Measurements from ENCODE around the gene DUOXA2.

Gene DUOXA2

GRCh38 chr15:45138814-45139765, 25.0 kb downstream of the DUOXA2 start:
- no peak for FAIRE-seq

- no peak for FAIRE-seq
These were observed 25.6 kb downstream of the DUOXA2 start for GRCh38 chr15:45139770-45140169.

- FAIRE-seq, result no peak
These were observed 26.6 kb downstream of the DUOXA2 start for GRCh38 chr15:45140557-45141250.

GRCh38 chr15:45141386-45141785, 27.3 kb downstream of the DUOXA2 start:
- no peak for FAIRE-seq

GRCh38 chr15:45143056-45143455, 28.9 kb downstream of the DUOXA2 start:
- no peak for FAIRE-seq

- FAIRE-seq, result no peak
These were observed 29.8 kb downstream of the DUOXA2 start for GRCh38 chr15:45143946-45144345.

- FAIRE-seq, result no peak
These were observed 30.6 kb downstream of the DUOXA2 start for GRCh38 chr15:45144775-45145174.

- no peak for FAIRE-seq
These were observed 32.3 kb downstream of the DUOXA2 start for GRCh38 chr15:45146405-45146804.

- FAIRE-seq, result no peak
These were observed 33.5 kb downstream of the DUOXA2 start for GRCh38 chr15:45147606-45148005.

- no peak for FAIRE-seq
These were observed 34.2 kb downstream of the DUOXA2 start for GRCh38 chr15:45148076-45149059.

GRCh38 chr15:45149060-45149459, 34.9 kb downstream of the DUOXA2 start:
- no peak for FAIRE-seq

GRCh38 chr15:45150481-45150880, 36.4 kb downstream of the DUOXA2 start:
- no peak for FAIRE-seq

- no peak for FAIRE-seq
These were observed 36.9 kb downstream of the DUOXA2 start for GRCh38 chr15:45150997-45151396.

GRCh38 chr15:45151998-45152828, 38.1 kb downstream of the DUOXA2 start:
- no peak for FAIRE-seq

GRCh38 chr15:45155739-45156138, 41.6 kb downstream of the DUOXA2 start:
- FAIRE-seq, result no peak

GRCh38 chr15:45156744-45157455, 42.8 kb downstream of the DUOXA2 start:
- FAIRE-seq, result no peak

GRCh38 chr15:45157974-45158373, 43.8 kb downstream of the DUOXA2 start:
- FAIRE-seq, result no peak

- FAIRE-seq, result no peak
These were observed 47.5 kb downstream of the DUOXA2 start for GRCh38 chr15:45161666-45162065.

GRCh38 chr15:45162771-45163507, 48.8 kb downstream of the DUOXA2 start:
- FAIRE-seq, result no peak

- no peak for FAIRE-seq
These were observed 49.4 kb downstream of the DUOXA2 start for GRCh38 chr15:45163508-45163856.

- no peak for FAIRE-seq
These were observed 50.8 kb downstream of the DUOXA2 start for GRCh38 chr15:45164914-45165313.

Measured in TTC549 (cell line).